Esophagus muscularis mucosa (tissue), 4 donors: ENCODE results near the gene DIP2C.

Source experiments
- CTCF ChIP-seq, 3 experiments: fragments of 200-600 bp in 2 of 3; fragments of 450-650 bp in 1 of 3; sonication (generic) in 2 of 3; IDR thresholded peaks; one replicate each; pipeline ENCODE4 v1.5.1; 2017 to 2019; ENCODE audit warnings: antibody characterized with exemption in 3 of 3, mild to moderate bottlenecking in 2 of 3, moderate library complexity in 1 of 3
- EP300 ChIP-seq: sonication (generic); formaldehyde crosslinking; IDR thresholded peaks from one replicate; pipeline ENCODE4 v1.6.1; 2017; ENCODE audit warnings: antibody characterized with exemption
- POLR2AphosphoS5 ChIP-seq, 2 donors: sonication (generic); formaldehyde crosslinking; IDR thresholded peaks; one replicate each; pipeline ENCODE4 v1.6.1; 2017; ENCODE audit warnings: antibody characterized with exemption in 2 of 2

- TF ChIP-seq CTCF (IDR thresholded peaks at IDR 0.05) (no peak), EP300 (no peak), POLR2AphosphoS5 (IDR thresholded peaks at IDR 0.05) (no peak)
These were observed 58.8 kb downstream of the DIP2C start for GRCh38 chr10:630581-631073.
